ENCODE data around the gene GPT2.

The GPT2 gene

GRCh38 chr16:46920402-46921068 lies 36.4 kb downstream of the GPT2 start:
- H3K27ac ChIP-seq: peak overlapping the region; percentile 79
- TF ChIP-seq, protein P1, sequence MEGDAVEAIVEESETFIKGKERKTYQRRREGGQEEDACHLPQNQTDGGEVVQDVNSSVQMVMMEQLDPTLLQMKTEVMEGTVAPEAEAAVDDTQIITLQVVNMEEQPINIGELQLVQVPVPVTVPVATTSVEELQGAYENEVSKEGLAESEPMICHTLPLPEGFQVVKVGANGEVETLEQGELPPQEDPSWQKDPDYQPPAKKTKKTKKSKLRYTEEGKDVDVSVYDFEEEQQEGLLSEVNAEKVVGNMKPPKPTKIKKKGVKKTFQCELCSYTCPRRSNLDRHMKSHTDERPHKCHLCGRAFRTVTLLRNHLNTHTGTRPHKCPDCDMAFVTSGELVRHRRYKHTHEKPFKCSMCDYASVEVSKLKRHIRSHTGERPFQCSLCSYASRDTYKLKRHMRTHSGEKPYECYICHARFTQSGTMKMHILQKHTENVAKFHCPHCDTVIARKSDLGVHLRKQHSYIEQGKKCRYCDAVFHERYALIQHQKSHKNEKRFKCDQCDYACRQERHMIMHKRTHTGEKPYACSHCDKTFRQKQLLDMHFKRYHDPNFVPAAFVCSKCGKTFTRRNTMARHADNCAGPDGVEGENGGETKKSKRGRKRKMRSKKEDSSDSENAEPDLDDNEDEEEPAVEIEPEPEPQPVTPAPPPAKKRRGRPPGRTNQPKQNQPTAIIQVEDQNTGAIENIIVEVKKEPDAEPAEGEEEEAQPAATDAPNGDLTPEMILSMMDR (conservative IDR thresholded peaks at IDR 0.05): no peak
- peak; percentile 68; the same call in 1 of the 2 replicates for TF ChIP-seq ZFX (IDR thresholded peaks at IDR 0.05)

- H3K27ac ChIP-seq: peak overlapping the region; percentile 79
- TF ChIP-seq, protein P1 (conservative IDR thresholded peaks at IDR 0.05): no peak
Observed at GRCh38 chr16:46922239-46922638, 38.1 kb downstream of the GPT2 start.

GRCh38 chr16:46923513-46924295 lies 39.5 kb downstream of the GPT2 start:
- no peak for TF ChIP-seq ZFX (IDR thresholded peaks at IDR 0.05)
- TF ChIP-seq, protein P1 (conservative IDR thresholded peaks at IDR 0.05): no peak
- no peak overlapping the region for H3K27ac ChIP-seq

DNA sequence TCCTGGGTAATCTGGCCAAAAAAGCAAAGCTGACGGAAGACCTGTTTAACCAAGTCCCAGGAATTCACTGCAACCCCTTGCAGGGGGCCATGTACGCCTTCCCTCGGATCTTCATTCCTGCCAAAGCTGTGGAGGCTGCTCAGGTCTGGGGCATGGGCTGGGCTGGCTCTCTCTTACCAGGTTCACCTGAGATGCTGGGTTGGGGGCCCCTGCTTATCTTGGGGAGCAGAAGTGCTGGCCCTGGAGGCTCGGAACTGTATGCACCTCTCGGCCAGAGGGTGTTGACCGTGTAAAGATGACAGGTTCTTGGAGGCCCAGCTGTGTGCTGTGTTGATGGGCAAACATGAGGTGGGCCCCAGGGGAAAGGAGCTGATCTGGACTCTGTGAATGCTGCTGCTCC lies 40.2 kb downstream of the GPT2 start:
- no peak overlapping the region for H3K27ac ChIP-seq

GRCh38 chr16:46926470-46927225 lies 42.5 kb downstream of the GPT2 start:
- H3K27ac ChIP-seq: no peak overlapping the region
- TF ChIP-seq, protein P1 (conservative IDR thresholded peaks at IDR 0.05): no peak
- TF ChIP-seq ZFX (IDR thresholded peaks at IDR 0.05): no peak

More for the DNA sequence above, 40.2 kb downstream of the GPT2 start:
- TF ChIP-seq, protein P1 (conservative IDR thresholded peaks at IDR 0.05): no peak
- no peak for TF ChIP-seq ZFX (IDR thresholded peaks at IDR 0.05)

DNA sequence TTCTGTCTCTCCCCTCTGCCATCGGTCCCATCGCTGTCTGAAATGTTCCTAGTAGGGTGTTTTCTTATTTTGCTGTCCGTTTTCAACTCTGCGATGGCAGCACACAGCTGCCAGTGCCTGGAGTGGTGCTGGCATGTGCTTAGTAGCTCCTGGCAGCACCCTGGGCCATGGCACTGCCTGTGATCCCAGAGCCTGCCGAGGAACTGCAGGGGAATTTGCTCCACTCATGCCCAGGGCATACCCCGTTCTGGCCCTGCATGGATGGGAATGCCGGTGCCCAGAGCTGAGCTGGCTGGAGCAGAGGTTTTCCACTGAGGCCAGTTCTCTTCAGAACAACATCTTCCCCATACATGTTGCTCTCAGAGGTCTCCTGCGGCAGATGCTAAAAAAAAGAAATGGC lies 43.1 kb downstream of the GPT2 start:
- H3K27ac ChIP-seq: no peak overlapping the region
- TF ChIP-seq, protein P1 (conservative IDR thresholded peaks at IDR 0.05): no peak
- no peak for TF ChIP-seq ZFX (IDR thresholded peaks at IDR 0.05)

- H3K27ac ChIP-seq: no peak overlapping the region
- TF ChIP-seq, protein P1 (conservative IDR thresholded peaks at IDR 0.05): no peak
- no peak for TF ChIP-seq ZFX (IDR thresholded peaks at IDR 0.05)
Observed at GRCh38 chr16:46928811-46929210, 44.6 kb downstream of the GPT2 start.

All from C4-2B (cell line).